GM23248 (cell line): ENCODE measurements around the gene ZNF274.

Source experiments
- EZH2 ChIP-seq: fragments of 200-600 bp; sonication (generic); IDR thresholded peaks from 2 replicates; pipeline ENCODE4 v1.6.1; 2018; ENCODE audit warnings: antibody characterized with exemption, mild to moderate bottlenecking; ENCODE audit not compliant: insufficient read depth, poor library complexity, severe bottlenecking
- EZH2phosphoT487 ChIP-seq: fragments of 200-600 bp; sonication (generic); IDR thresholded peaks from 2 replicates; pipeline ENCODE4 v1.6.1; 2018; ENCODE audit warnings: antibody characterized with exemption, moderate library complexity, mild to moderate bottlenecking, low read depth; ENCODE audit not compliant: insufficient read depth

DNA sequence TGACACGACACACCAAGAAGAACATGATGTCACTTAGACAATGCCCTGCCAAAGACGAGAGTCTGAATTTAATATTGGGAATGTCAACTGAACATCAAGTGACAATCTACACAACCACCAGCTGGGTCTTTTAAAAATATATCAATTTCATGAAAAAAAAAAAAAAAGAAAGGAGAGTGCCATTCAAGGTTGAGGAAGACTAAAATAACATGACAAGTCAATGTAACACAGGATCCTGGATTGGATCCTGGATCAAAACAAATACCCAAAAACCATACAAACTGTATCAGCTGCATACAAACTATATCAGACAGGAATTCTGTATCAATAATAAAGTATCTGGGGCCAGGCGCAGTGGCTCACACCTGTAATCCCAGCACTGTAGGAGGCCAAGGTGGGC lies 37.0 kb upstream of the ZNF274 start:
- TF ChIP-seq EZH2 (no peak), EZH2phosphoT487 (no peak)
